OCI-LY1 (cell line): ENCODE results near the gene ARF1.

Experiments
- CTCF ChIP-seq: fragments of 200-600 bp; sonication (generic), shearing (Covaris generic); IDR thresholded peaks from 2 replicates; pipeline ENCODE4 v1.5.1; 2017; ENCODE audit warnings: mild to moderate bottlenecking, antibody characterized with exemption, low read length, moderate library complexity, mixed read lengths
- EZH2 ChIP-seq: fragments of 200-600 bp; sonication (generic), shearing (Covaris generic); IDR thresholded peaks from 2 replicates; pipeline ENCODE4 v1.8.0; 2017; ENCODE audit warnings: borderline replicate concordance, mixed run types, mild to moderate bottlenecking, antibody characterized with exemption, low read length, moderate library complexity, mixed read lengths

GRCh38 chr1:228112617-228113016, 30.1 kb downstream of the ARF1 start:
- no peak for TF ChIP-seq CTCF
- no peak for TF ChIP-seq EZH2
